Astrocyte of the cerebellum (primary cell): ENCODE results near the gene IZUMO1.
A peak's percentile ranks its signal among the peaks of the same experiment; 100 is the strongest.
"Not testable (repeated sequence)": the region's sequence is repeated elsewhere in the genome, so short reads cannot be mapped to it uniquely, and the experiment has no call there.

Experiments used
- DNase-seq: peaks from one replicate; pipeline ENCODE4 v3.0.0-alpha.2; 2011; ENCODE audit warnings: low read depth
- H3K4me3 ChIP-seq: 2 replicates; pipeline ENCODE4 v1.5.1; 2011; ENCODE audit warnings: mild to moderate bottlenecking, low read depth, low read length, moderate library complexity
- CTCF ChIP-seq: IDR thresholded peaks from 2 replicates; pipeline ENCODE4 v1.5.1; 2012; ENCODE audit warnings: low read length, low read depth, moderate library complexity, mild to moderate bottlenecking; ENCODE audit errors: missing control alignments
- in situ Hi-C: cut with HindIII; loops from 2 replicates; pipeline ENCODE4 v1.10.0; 2017; ENCODE audit warnings: low sequenced_read_pairs

The IZUMO1 gene

GRCh38 chr19:48746738-48747575, at the start of gene IZUMO1:
TSS of gene IZUMO1 (minus strand) at chr19:48746909. CDS start at chr19:48745859, 1,050 bp downstream.
- peak; percentile 74 for DNase-seq
- peak within 1 kb of the TSS; percentile 51 for H3K4me3 ChIP-seq
- in situ Hi-C loops, result no loop called here
- TF ChIP-seq CTCF, result no peak

GRCh38 chr19:48795685-48796070, 49.0 kb upstream of the IZUMO1 start:
- H3K4me3 ChIP-seq, result no peak overlapping the region
- no peak for TF ChIP-seq CTCF
- no peak for DNase-seq
- in situ Hi-C loops, result loop anchor here (5.0 to 10.0 kb wide), 3 partner anchors 49 to 192 kb away; partner anchors contain the start of gene NTN5

- DNase-seq, result peak; percentile 86
- peak overlapping the region; percentile 43 for H3K4me3 ChIP-seq
- TF ChIP-seq CTCF, result peak; percentile 95
- in situ Hi-C loops, result loop anchor here (5.0 to 10.0 kb wide), 3 partner anchors 50 to 192 kb away; partner anchors contain the start of gene NTN5
These were observed 48.5 kb upstream of the IZUMO1 start for GRCh38 chr19:48795055-48795684.

GRCh38 chr19:48794291-48794690, 47.6 kb upstream of the IZUMO1 start:
- no peak for TF ChIP-seq CTCF
- DNase-seq, result no peak
- no peak overlapping the region for H3K4me3 ChIP-seq
- in situ Hi-C loops, result loop anchor here (10.0 kb wide), 2 partner anchors 51 to 119 kb away; partner anchors contain the start of gene NTN5

- H3K4me3 ChIP-seq, result no peak overlapping the region
- in situ Hi-C loops, result loop anchor here (10.0 kb wide), 2 partner anchors 52 to 118 kb away; partner anchors contain the start of gene NTN5
- no peak for TF ChIP-seq CTCF
- no peak for DNase-seq
These were observed 46.6 kb upstream of the IZUMO1 start for GRCh38 chr19:48793271-48793670.

- H3K4me3 ChIP-seq, DNase-seq, in situ Hi-C loops: not testable (repeated sequence)
These were observed 40.6 kb upstream of the IZUMO1 start for GRCh38 chr19:48787331-48787730.

GRCh38 chr19:48786422-48786821, 39.7 kb upstream of the IZUMO1 start:
- in situ Hi-C loops, DNase-seq, H3K4me3 ChIP-seq: not testable (repeated sequence)
